ENCODE results near the gene CTNND1. TPM values are rescaled to one million over a fixed set of nuclear protein-coding genes. Genes with fewer than 3 reads are reported as not detected.
"Not testable (repeated sequence)": the region's sequence is repeated elsewhere in the genome, so short reads cannot be mapped to it uniquely, and the experiment has no call there.

Gene CTNND1
- total RNA-seq, 1 experiment from 2014 or later = 56.3 TPM

GRCh38 chr11:57792060-57792541 lies 30.5 kb downstream of the CTNND1 start:
- DNase-seq (ENCODE audit: low spot score) = peak; percentile 42

GRCh38 chr11:57792870-57793269 lies 31.3 kb downstream of the CTNND1 start:
- DNase-seq (ENCODE audit: low spot score) = no peak

DNA sequence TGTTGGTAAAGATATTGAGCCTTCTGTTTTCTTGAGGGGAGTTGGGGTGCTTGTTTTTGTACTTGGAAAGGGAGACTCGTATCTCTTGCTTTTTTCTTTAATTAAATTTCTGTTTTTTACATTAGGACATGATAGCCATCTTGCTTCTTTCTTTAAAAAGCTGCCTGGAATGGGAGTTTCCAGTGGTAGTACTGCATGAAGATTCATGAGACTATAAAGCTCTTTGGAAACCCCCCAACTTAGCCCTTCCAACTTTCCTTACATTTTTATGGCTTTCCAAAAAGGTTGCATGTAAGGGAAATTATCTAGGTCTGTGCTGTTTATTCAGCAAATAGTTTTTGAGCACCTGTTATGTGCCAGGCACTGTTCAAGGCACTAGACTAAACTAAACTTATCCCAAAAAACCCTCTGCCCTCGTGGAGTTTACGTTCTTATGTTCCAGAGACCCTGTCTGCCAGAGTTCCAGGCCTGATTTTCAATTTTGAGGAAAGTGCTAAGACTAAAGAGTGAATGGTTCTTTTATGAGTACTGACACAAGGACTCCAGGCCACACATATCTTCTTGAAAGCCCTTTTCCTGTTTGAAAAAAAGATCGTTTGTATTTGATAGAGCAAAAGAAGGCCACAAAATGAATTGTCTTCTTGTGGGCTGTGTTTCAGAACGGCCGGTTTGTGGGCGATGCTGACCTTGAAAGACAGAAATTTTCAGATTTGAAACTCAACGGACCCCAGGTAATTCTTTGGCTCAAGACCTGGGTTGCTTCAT lies 31.9 kb downstream of the CTNND1 start:
- no peak for DNase-seq (ENCODE audit: low spot score)

- DNase-seq (ENCODE audit: low spot score) = no peak
Measured at GRCh38 chr11:57798905-57799559, 37.4 kb downstream of the CTNND1 start.

GRCh38 chr11:57800444-57801182 lies 39.0 kb downstream of the CTNND1 start:
- peak; percentile 58 for DNase-seq (ENCODE audit: low spot score)

DNA sequence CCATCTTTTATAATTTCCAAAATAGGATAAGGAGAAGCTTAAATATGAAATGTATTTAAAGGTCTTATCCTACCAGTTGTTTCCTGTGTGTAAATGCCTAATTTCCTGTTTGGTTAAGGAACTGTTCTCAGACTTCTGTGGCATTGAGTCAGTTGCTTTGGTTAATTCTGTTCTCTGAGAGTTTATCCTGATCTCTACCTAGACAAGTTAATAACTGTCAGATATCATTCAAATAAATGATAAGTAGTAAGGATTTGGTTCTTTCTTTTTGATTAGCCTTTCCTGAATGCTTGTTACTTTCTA lies 39.5 kb downstream of the CTNND1 start:
- DNase-seq (ENCODE audit: low spot score) = no peak

DNA sequence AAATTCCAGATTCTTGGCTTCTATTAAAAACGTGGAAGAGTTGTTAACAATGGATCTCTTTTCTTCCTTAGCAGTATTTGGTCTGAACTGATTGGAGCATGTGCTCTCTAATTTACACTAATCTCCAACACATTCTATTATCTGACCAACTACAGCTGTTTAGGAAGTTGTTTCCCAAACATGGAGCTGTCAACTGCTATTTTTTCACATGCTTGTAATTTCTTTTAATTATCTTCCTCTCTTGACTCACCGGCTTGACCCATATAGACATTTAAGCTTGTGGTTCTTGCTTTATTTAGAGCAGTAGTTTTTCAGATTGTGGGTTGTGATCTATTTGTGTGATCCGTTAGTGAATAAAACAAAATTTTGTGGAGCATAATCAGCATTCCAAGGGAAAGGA lies 40.8 kb downstream of the CTNND1 start:
- DNase-seq (ENCODE audit: low spot score) = no peak

GRCh38 chr11:57804466-57804865 lies 42.9 kb downstream of the CTNND1 start:
- no peak for DNase-seq (ENCODE audit: low spot score)

DNA sequence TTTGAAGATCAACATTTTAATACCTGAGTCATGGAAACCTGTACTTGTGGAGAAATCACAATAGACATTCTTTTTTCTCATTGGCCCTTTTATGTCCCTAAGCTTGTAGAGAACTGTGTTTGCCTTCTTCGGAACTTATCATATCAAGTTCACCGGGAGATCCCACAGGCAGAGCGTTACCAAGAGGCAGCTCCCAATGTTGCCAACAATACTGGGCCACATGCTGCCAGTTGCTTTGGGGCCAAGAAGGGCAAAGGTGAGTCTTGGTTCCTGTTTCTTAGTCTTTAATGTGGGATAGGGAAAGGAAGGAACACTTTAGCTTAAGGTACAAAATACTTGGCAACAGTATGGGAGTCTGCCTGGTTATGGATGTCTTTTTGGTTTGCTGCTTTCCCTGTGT lies 44.2 kb downstream of the CTNND1 start:
- DNase-seq (ENCODE audit: low spot score) = no peak

DNA sequence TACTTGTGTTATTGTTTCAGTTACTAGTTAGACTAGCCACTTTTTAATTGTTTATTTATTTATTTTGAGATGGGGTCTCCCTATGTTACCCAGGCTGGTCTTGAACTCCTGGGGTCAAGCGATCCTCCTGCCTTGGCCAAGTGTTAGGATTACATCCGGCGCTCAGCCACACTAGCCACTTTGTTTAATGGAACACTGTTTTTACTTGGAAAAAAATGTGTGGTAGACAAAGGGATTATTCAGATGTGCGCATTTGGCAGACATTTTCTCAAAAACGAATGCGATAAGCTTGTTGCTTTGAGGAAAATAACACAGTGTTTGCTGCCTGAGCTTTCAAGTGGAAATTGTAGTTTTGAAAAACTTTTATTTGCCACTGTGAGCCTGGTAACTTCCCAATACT lies 51.0 kb downstream of the CTNND1 start:
- DNase-seq (ENCODE audit: low spot score) = no peak

- no peak for DNase-seq (ENCODE audit: low spot score)
Measured at GRCh38 chr11:57815476-57815875, 53.9 kb downstream of the CTNND1 start.

GRCh38 chr11:57815877-57816276 lies 54.3 kb downstream of the CTNND1 start:
- DNase-seq (ENCODE audit: low spot score) = no peak

DNA sequence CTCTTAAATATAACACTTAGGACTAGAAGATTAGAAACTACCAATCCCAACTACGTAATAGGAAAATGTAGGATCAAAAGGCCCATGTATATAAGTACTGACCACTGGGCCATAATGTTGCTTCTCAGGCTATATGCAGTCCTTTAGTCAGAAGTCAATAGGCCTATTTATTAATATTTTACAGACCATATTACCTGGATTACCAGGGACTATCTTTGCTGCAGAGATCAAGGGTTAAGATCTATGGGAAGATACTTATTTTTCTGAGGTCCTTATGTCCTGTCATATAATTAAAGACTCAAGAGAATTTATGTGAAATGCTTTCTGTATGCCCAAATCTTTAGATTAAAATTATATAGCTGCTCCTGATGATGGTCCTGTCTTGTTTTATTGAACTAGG lies 57.2 kb downstream of the CTNND1 start:
- DNase-seq (ENCODE audit: low spot score) = no peak

- no peak for DNase-seq (ENCODE audit: low spot score)
Measured at GRCh38 chr11:57819252-57819979, 57.8 kb downstream of the CTNND1 start.

GRCh38 chr11:57823859-57824258 lies 62.3 kb downstream of the CTNND1 start:
- no peak for DNase-seq (ENCODE audit: low spot score)

GRCh38 chr11:57834852-57835251 lies 73.2 kb downstream of the CTNND1 start:
- DNase-seq (ENCODE audit: low spot score) = no peak

- DNase-seq (ENCODE audit: low spot score) = not testable (repeated sequence)
Measured at GRCh38 chr11:57838609-57839008, 77.0 kb downstream of the CTNND1 start.

DNA sequence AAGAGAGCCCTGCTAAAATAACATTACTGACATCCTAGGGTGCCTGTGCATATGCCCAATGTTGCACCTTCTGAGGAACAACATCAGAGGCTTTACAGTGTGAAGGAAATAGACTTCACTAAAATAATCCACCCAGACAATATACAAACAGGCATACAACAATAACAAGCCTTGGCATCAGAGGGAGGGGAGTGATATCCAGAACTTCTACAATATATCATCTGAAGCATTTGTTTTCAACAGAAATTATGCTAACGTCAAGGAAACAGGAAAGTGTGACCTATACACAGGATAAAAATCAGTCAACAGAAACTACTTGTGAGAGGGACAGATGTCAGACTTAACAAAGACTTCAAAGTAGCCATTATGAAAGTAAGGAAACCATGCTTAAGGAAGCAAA lies 81.3 kb downstream of the CTNND1 start:
- DNase-seq (ENCODE audit: low spot score) = no peak

GRCh38 chr11:57867966-57868365 lies 106.4 kb downstream of the CTNND1 start:
- no peak for DNase-seq (ENCODE audit: low spot score)

DNA sequence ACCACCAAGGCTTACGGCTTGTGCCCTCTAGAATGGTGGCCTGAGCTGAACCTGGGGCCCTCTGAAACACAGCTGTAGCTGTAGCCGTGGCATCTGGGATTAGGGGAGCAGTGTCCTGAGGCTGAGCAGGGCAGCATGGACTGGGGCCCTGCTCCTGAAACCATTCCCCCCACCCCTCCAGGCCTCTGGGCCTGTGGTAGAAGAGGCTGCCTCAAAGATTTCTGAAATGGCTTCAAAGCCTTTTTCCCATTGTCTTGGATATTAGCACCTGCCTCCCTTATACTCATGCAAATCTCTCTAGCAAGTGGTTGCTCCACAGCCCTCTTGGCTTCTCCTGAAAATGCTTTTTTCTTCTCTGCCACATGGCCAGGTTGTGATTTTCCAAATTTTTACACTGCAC lies 106.9 kb downstream of the CTNND1 start:
- DNase-seq (ENCODE audit: low spot score) = no peak

Measured in H4 (cell line).